ENCODE results near the gene MAPKAPK2.

MAPKAPK2 gene

GRCh38 chr1:206723805-206724472 lies 39.2 kb downstream of the MAPKAPK2 start:
- DNase-seq = no peak

- DNase-seq = no peak
Measured at GRCh38 chr1:206725109-206725963, 40.6 kb downstream of the MAPKAPK2 start.

GRCh38 chr1:206727981-206728696 lies 43.4 kb downstream of the MAPKAPK2 start:
- DNase-seq = no peak

GRCh38 chr1:206728697-206728987 lies 43.9 kb downstream of the MAPKAPK2 start:
- DNase-seq = no peak

GRCh38 chr1:206729050-206729449 lies 44.3 kb downstream of the MAPKAPK2 start:
- DNase-seq = no peak

- DNase-seq = no peak
Measured at GRCh38 chr1:206729507-206729906, 44.8 kb downstream of the MAPKAPK2 start.

GRCh38 chr1:206732508-206732907 lies 47.8 kb downstream of the MAPKAPK2 start:
- no peak for DNase-seq

- DNase-seq = no peak
Measured at GRCh38 chr1:206732992-206733391, 48.3 kb downstream of the MAPKAPK2 start.

GRCh38 chr1:206734499-206735142 lies 49.9 kb downstream of the MAPKAPK2 start:
- no peak for DNase-seq

GRCh38 chr1:206735553-206736031 lies 50.9 kb downstream of the MAPKAPK2 start:
- DNase-seq = no peak

- no peak for DNase-seq
Measured at GRCh38 chr1:206736878-206737728, 52.4 kb downstream of the MAPKAPK2 start.

GRCh38 chr1:206737729-206738201 lies 53.1 kb downstream of the MAPKAPK2 start:
- no peak for DNase-seq

- DNase-seq = no peak
Measured at GRCh38 chr1:206738370-206739366, 54.0 kb downstream of the MAPKAPK2 start.

- no peak for DNase-seq
Measured at GRCh38 chr1:206739411-206740076, 54.8 kb downstream of the MAPKAPK2 start.

- no peak for DNase-seq
Measured at GRCh38 chr1:206741142-206741701, 56.5 kb downstream of the MAPKAPK2 start.

GRCh38 chr1:206742719-206743383 lies 58.1 kb downstream of the MAPKAPK2 start:
- DNase-seq = no peak

GRCh38 chr1:206744683-206745082 lies 60.0 kb downstream of the MAPKAPK2 start:
- DNase-seq = no peak

GRCh38 chr1:206745301-206745700 lies 60.6 kb downstream of the MAPKAPK2 start:
- no peak for DNase-seq

Data from right hindlimb (tissue), 1 donor.